Measurements from ENCODE around the gene PRDM5. TPM values are rescaled to one million over a fixed set of nuclear protein-coding genes. Genes with fewer than 3 reads are reported as not detected.

The PRDM5 gene
- total RNA-seq, 1 experiment from 2014 or later, result 7.1 TPM

GRCh38 chr4:120826853-120827252, 95.7 kb downstream of the PRDM5 start:
- no peaks in the 10 kb centered on the region for H3K9me3 ChIP-seq (ENCODE audit: low read depth, low read length, poor library complexity, severe bottlenecking)
- H3K36me3 ChIP-seq (ENCODE audit: insufficient read depth, low read length, poor library complexity, severe bottlenecking), result no peaks in the 10 kb centered on the region
- H3K4me3 ChIP-seq (ENCODE audit: low read depth, low read length, poor library complexity, severe bottlenecking), result no peak overlapping the region
- no peaks in the 10 kb centered on the region for H3K27me3 ChIP-seq (replicated peaks; ENCODE audit: insufficient read depth, low read depth, low read length, poor library complexity)
- intact Hi-C loops (cut with micrococcal nuclease; ENCODE audit: unreplicated experiment), result no loop called here
- DNase-seq (ENCODE audit: low spot score), result no peak
- H3K4me1 ChIP-seq (ENCODE audit: insufficient read depth, low read length, poor library complexity, severe bottlenecking), result no peaks in the 10 kb centered on the region
- H3K27ac ChIP-seq (ENCODE audit: low read depth, low read length, poor library complexity, severe bottlenecking), result no peak overlapping the region
- no TSS peak for BruUV-seq (replicated peaks)
- CTCF ChIA-PET, result no interaction called here
- TF ChIP-seq EZH2 (IDR thresholded peaks at IDR 0.05; ENCODE audit: borderline replicate concordance, low read depth, low read length, poor library complexity, severe bottlenecking) (no peak), CTCF (conservative IDR thresholded peaks at IDR 0.05; ENCODE audit: low read depth, low read length) (no peak)
- POLR2A ChIA-PET (ENCODE audit: low non-redundant PET), result no interaction called here

GRCh38 chr4:120826449-120826848, 96.1 kb downstream of the PRDM5 start:
- Histone ChIP-seq H3K27ac (ENCODE audit: low read depth, low read length, poor library complexity, severe bottlenecking) (no peak overlapping the region), H3K4me1 (ENCODE audit: insufficient read depth, low read length, poor library complexity, severe bottlenecking) (no peaks in the 10 kb centered on the region), H3K9me3 (ENCODE audit: low read depth, low read length, poor library complexity, severe bottlenecking) (no peaks in the 10 kb centered on the region), H3K4me3 (ENCODE audit: low read depth, low read length, poor library complexity, severe bottlenecking) (no peak overlapping the region), H3K36me3 (ENCODE audit: insufficient read depth, low read length, poor library complexity, severe bottlenecking) (no peaks in the 10 kb centered on the region), H3K27me3 (replicated peaks; ENCODE audit: insufficient read depth, low read depth, low read length, poor library complexity) (no peaks in the 10 kb centered on the region)
- no TSS peak for BruUV-seq (replicated peaks)
- no peak for DNase-seq (ENCODE audit: low spot score)
- TF ChIP-seq EZH2 (IDR thresholded peaks at IDR 0.05; ENCODE audit: borderline replicate concordance, low read depth, low read length, poor library complexity, severe bottlenecking) (no peak), CTCF (conservative IDR thresholded peaks at IDR 0.05; ENCODE audit: low read depth, low read length) (no peak)
- ChIA-PET POLR2A (ENCODE audit: low non-redundant PET) (no interaction called here), CTCF (no interaction called here)
- intact Hi-C loops (cut with micrococcal nuclease; ENCODE audit: unreplicated experiment), result no loop called here

- POLR2A ChIA-PET (ENCODE audit: low non-redundant PET), result no interaction called here
- H3K9me3 ChIP-seq (ENCODE audit: low read depth, low read length, poor library complexity, severe bottlenecking), result no peaks in the 10 kb centered on the region
- BruUV-seq (replicated peaks), result no TSS peak
- intact Hi-C loops (cut with micrococcal nuclease; ENCODE audit: unreplicated experiment), result no loop called here
- H3K4me1 ChIP-seq (ENCODE audit: insufficient read depth, low read length, poor library complexity, severe bottlenecking), result no peaks in the 10 kb centered on the region
- no peak for DNase-seq (ENCODE audit: low spot score)
- TF ChIP-seq EZH2 (IDR thresholded peaks at IDR 0.05; ENCODE audit: borderline replicate concordance, low read depth, low read length, poor library complexity, severe bottlenecking), result no peak
- TF ChIP-seq CTCF (conservative IDR thresholded peaks at IDR 0.05; ENCODE audit: low read depth, low read length), result no peak
- H3K4me3 ChIP-seq (ENCODE audit: low read depth, low read length, poor library complexity, severe bottlenecking), result no peak overlapping the region
- H3K27me3 ChIP-seq (replicated peaks; ENCODE audit: insufficient read depth, low read depth, low read length, poor library complexity), result no peaks in the 10 kb centered on the region
- no peaks in the 10 kb centered on the region for H3K36me3 ChIP-seq (ENCODE audit: insufficient read depth, low read length, poor library complexity, severe bottlenecking)
- CTCF ChIA-PET, result no interaction called here
- no peak overlapping the region for H3K27ac ChIP-seq (ENCODE audit: low read depth, low read length, poor library complexity, severe bottlenecking)
These were observed 97.6 kb downstream of the PRDM5 start for GRCh38 chr4:120824946-120825345.

Data from A673 (cell line).